HepG2 (cell line): ENCODE measurements around the gene TPRN. TPM values are rescaled to one million over a fixed set of nuclear protein-coding genes. Genes with fewer than 3 reads are reported as not detected.
A peak's percentile ranks its signal among the peaks of the same experiment; 100 is the strongest.

Source experiments
- AKNA ChIP-seq: sonication (generic); formaldehyde crosslinking; IDR thresholded peaks from 2 replicates; pipeline ENCODE4 v1.4.0; 2020; ENCODE audit warnings: missing genetic modification reagents, borderline replicate concordance
- EHMT2 ChIP-seq: fragments of 200-600 bp; sonication (generic); IDR thresholded peaks from 2 replicates; pipeline ENCODE4 v1.7.0; 2017; ENCODE audit warnings: antibody characterized with exemption, low read depth, low read length, borderline replicate concordance
- FOXK2 ChIP-seq: fragments of 450-650 bp; IDR thresholded peaks from 2 replicates; pipeline ENCODE4 v1.6.1; 2016
- POLR2AphosphoS2 ChIP-seq: IDR thresholded peaks from 2 replicates; pipeline ENCODE4 v1.6.1; 2011; ENCODE audit warnings: low read depth, low read length, improper control_type of control experiment
- REXO4 ChIP-seq: sonication (generic); formaldehyde crosslinking; IDR thresholded peaks from 2 replicates; pipeline ENCODE4 v1.8.0; 2022; ENCODE audit warnings: missing genetic modification reagents, mild to moderate bottlenecking, borderline replicate concordance
- SAFB2 ChIP-seq: sonication (generic); formaldehyde crosslinking; IDR thresholded peaks from 2 replicates; pipeline ENCODE4 v1.5.1; 2020; ENCODE audit warnings: missing genetic modification reagents, low read depth, mild to moderate bottlenecking, borderline replicate concordance
- SOX6 ChIP-seq, 2 experiments: fragments of 450-650 bp in 1 of 2; sonication (generic) in 1 of 2; formaldehyde crosslinking in 1 of 2; IDR thresholded peaks; 2 replicates each; pipeline versions ENCODE4 v1.4.0 to v1.6.1; 2017 to 2020; ENCODE audit warnings: antibody characterized with exemption in 1 of 2, mild to moderate bottlenecking in 1 of 2, missing genetic modification reagents in 1 of 2
- SP5 ChIP-seq: IDR thresholded peaks from 2 replicates; pipeline ENCODE4 v1.6.1; 2016; ENCODE audit warnings: low read depth, borderline replicate concordance
- TRAFD1 ChIP-seq: sonication (generic); formaldehyde crosslinking; IDR thresholded peaks from 2 replicates; pipeline ENCODE4 v1.5.1; 2020; ENCODE audit warnings: missing genetic modification reagents, mild to moderate bottlenecking, borderline replicate concordance
- ZFP1 ChIP-seq: IDR thresholded peaks from 2 replicates; pipeline ENCODE4 v1.6.1; 2016
- ZNF20 ChIP-seq: sonication (generic); formaldehyde crosslinking; IDR thresholded peaks from 2 replicates; pipeline ENCODE4 v1.4.0; 2020; ENCODE audit warnings: mild to moderate bottlenecking, moderate library complexity, missing genetic modification reagents
- ZNF24 ChIP-seq: fragments of 450-650 bp; IDR thresholded peaks from 2 replicates; pipeline ENCODE4 v1.6.1; 2017; ENCODE audit warnings: antibody characterized with exemption, mild to moderate bottlenecking
- ZNF30 ChIP-seq: sonication (generic); formaldehyde crosslinking; IDR thresholded peaks from 2 replicates; pipeline ENCODE4 v1.5.0; 2020; ENCODE audit warnings: mild to moderate bottlenecking, missing genetic modification reagents
- ZNF496 ChIP-seq: sonication (generic); formaldehyde crosslinking; IDR thresholded peaks from 2 replicates; pipeline ENCODE4 v1.8.1; 2023; ENCODE audit warnings: mild to moderate bottlenecking, moderate library complexity, missing genetic modification reagents; ENCODE audit not compliant: insufficient replicate concordance
- ZNF773 ChIP-seq: sonication (generic); formaldehyde crosslinking; IDR thresholded peaks from 2 replicates; pipeline ENCODE4 v1.4.0; 2020; ENCODE audit warnings: missing genetic modification reagents, borderline replicate concordance
- polyA plus RNA-seq, 8 experiments: library from polyadenylated mRNA; depleted of rRNA in 3 of 8; stranded (reverse) in 7 of 8; unstranded in 1 of 8; fragments of >200 nt; fragmentation: Illumina TruSeq in 4 of 8; extraction: Trizol in 4 of 8; gene quantifications; 2 replicates each; pipeline versions ENCODE4 v1.2.1 to v1.2.3, GENCODE V29; 2011 to 2016; ENCODE audit warnings: low read depth in 4 of 8, missing spikeins in 1 of 8, mixed read lengths in 1 of 8; ENCODE audit not compliant: insufficient read depth in 1 of 8
- total RNA-seq, 5 experiments: library from RNA; depleted of rRNA; stranded (reverse); fragments of >200 nt; fragmentation: Illumina TruSeq; extraction: Trizol; gene quantifications; 2 replicates each; pipeline ENCODE4 v1.2.3, GENCODE V29; 2016; ENCODE audit warnings: low read depth in 1 of 5
- TF ChIP-seq, protein P1 (sequence below): sonication (generic); formaldehyde crosslinking; IDR thresholded peaks from 2 replicates; pipeline ENCODE4 v1.4.0; 2020; ENCODE audit warnings: missing genetic modification reagents
- TF ChIP-seq, protein P2 (sequence below): sonication (generic); formaldehyde crosslinking; conservative IDR thresholded peaks from 2 replicates; pipeline ENCODE4 v1.4.0; 2020; ENCODE audit warnings: missing genetic modification reagents

The TPRN gene
- total and polyA plus RNA-seq, 2 of the 13 experiments (the other 11 are each of a cell fraction or from before 2014, with no cell fraction given) = 10.1 to 19.2 TPM

GRCh38 chr9:137200311-137201204 lies at the start of gene TPRN (continued):
- TF ChIP-seq TRAFD1 (CRISPR knock-in tag) (no peak), AKNA (no peak), ZNF20 (no peak), ZFP1 (CRISPR knock-in tag) (peak; percentile 74), POLR2AphosphoS2 (no peak), SP5 (CRISPR knock-in tag) (peak; percentile 50; the same call in 1 of the 2 replicates), SAFB2 (CRISPR knock-in tag) (0 out of 2 replicates have a peak, but pooled peaks have one; percentile 68), ZNF24 (no peak), REXO4 (CRISPR knock-in tag) (0 out of 2 replicates have a peak, but pooled peaks have one; percentile 65), ZNF773 (peak; percentile 45; the same call in 1 of the 2 replicates), ZNF30 (no peak), SOX6 (IDR thresholded peaks at IDR 0.05) (no peak), SOX6 (CRISPR knock-in tag; IDR thresholded peaks at IDR 0.05) (peak; percentile 70; the same call in 1 of the 2 replicates), FOXK2 (no peak), EHMT2 (no peak), ZNF496 (CRISPR knock-in tag) (no peak)
- TF ChIP-seq, protein P1, sequence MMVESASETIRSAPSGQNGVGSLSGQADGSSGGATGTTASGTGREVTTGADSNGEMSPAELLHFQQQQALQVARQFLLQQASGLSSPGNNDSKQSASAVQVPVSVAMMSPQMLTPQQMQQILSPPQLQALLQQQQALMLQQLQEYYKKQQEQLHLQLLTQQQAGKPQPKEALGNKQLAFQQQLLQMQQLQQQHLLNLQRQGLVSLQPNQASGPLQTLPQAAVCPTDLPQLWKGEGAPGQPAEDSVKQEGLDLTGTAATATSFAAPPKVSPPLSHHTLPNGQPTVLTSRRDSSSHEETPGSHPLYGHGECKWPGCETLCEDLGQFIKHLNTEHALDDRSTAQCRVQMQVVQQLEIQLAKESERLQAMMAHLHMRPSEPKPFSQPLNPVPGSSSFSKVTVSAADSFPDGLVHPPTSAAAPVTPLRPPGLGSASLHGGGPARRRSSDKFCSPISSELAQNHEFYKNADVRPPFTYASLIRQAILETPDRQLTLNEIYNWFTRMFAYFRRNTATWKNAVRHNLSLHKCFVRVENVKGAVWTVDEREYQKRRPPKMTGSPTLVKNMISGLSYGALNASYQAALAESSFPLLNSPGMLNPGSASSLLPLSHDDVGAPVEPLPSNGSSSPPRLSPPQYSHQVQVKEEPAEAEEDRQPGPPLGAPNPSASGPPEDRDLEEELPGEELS (CRISPR knock-in tag) = peak; percentile 57; the same call in 1 of the 2 replicates
- TF ChIP-seq, protein P2, sequence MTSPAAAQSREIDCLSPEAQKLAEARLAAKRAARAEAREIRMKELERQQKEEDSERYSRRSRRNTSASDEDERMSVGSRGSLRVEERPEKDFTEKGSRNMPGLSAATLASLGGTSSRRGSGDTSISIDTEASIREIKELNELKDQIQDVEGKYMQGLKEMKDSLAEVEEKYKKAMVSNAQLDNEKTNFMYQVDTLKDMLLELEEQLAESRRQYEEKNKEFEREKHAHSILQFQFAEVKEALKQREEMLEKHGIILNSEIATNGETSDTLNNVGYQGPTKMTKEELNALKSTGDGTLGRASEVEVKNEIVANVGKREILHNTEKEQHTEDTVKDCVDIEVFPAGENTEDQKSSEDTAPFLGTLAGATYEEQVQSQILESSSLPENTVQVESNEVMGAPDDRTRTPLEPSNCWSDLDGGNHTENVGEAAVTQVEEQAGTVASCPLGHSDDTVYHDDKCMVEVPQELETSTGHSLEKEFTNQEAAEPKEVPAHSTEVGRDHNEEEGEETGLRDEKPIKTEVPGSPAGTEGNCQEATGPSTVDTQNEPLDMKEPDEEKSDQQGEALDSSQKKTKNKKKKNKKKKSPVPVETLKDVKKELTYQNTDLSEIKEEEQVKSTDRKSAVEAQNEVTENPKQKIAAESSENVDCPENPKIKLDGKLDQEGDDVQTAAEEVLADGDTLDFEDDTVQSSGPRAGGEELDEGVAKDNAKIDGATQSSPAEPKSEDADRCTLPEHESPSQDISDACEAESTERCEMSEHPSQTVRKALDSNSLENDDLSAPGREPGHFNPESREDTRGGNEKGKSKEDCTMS (CRISPR knock-in tag) = no peak
